SK-N-SH treated with all-trans-retinoic acid at 6 μM for 48 hours (cell line): ENCODE measurements around the gene SIGLEC10.

ENCODE experiments used
- ATAC-seq: fragments of 200-7000 bp; cut with Tn5 transposase; 3 replicates; pipeline ENCODE4 v1.9.1; 2020; ENCODE audit warnings: mild to moderate bottlenecking, moderate library complexity
- BACH2 ChIP-seq: fragments of 250-450 bp; sonication (Bioruptor Pico); IDR thresholded peaks from 2 replicates; pipeline ENCODE4 v1.9.0; 2021; ENCODE audit warnings: mild to moderate bottlenecking, borderline replicate concordance
- CSDC2 ChIP-seq: fragments of 250-450 bp; sonication (Bioruptor Pico); IDR thresholded peaks from 2 replicates; pipeline ENCODE4 v1.5.0; 2020; ENCODE audit warnings: mild to moderate bottlenecking, moderate library complexity
- ISL1 ChIP-seq: fragments of 250-450 bp; sonication (Bioruptor Pico); IDR thresholded peaks from 2 replicates; pipeline ENCODE4 v2.1.2; 2022; ENCODE audit warnings: mild to moderate bottlenecking, moderate library complexity
- OSR1 ChIP-seq: fragments of 250-450 bp; sonication (Bioruptor Pico); IDR thresholded peaks from 2 replicates; pipeline ENCODE4 v1.8.0; 2022; ENCODE audit warnings: moderate library complexity, mild to moderate bottlenecking, inconsistent platforms
- PPARA ChIP-seq: fragments of 250-450 bp; sonication (Bioruptor Pico); IDR thresholded peaks from 2 replicates; pipeline ENCODE4 v1.5.0; 2020; ENCODE audit warnings: mild to moderate bottlenecking, borderline replicate concordance
- RARB ChIP-seq: fragments of 250-450 bp; sonication (Bioruptor Pico); IDR thresholded peaks from 2 replicates; pipeline ENCODE4 v1.8.0; 2021; ENCODE audit warnings: mild to moderate bottlenecking, moderate library complexity
- SNAI2 ChIP-seq: fragments of 250-450 bp; sonication (Bioruptor Pico); IDR thresholded peaks from 2 replicates; pipeline ENCODE4 v1.5.0; 2020; ENCODE audit warnings: mild to moderate bottlenecking, moderate library complexity
- ZC3H10 ChIP-seq: fragments of 250-450 bp; sonication (Bioruptor Pico); IDR thresholded peaks from 2 replicates; pipeline ENCODE4 v1.5.1; 2021; ENCODE audit warnings: mild to moderate bottlenecking, moderate library complexity
- ZFP3 ChIP-seq: fragments of 250-450 bp; sonication (Bioruptor Pico); IDR thresholded peaks from 2 replicates; pipeline ENCODE4 v1.5.0; 2020; ENCODE audit warnings: mild to moderate bottlenecking, moderate library complexity
- ZFP30 ChIP-seq: fragments of 450-650 bp; formaldehyde crosslinking; IDR thresholded peaks from 2 replicates; pipeline ENCODE4 v1.5.0; 2022; ENCODE audit warnings: mild to moderate bottlenecking, moderate library complexity
- ZNF70 ChIP-seq: fragments of 450-650 bp; formaldehyde crosslinking; IDR thresholded peaks from 2 replicates; pipeline ENCODE4 v1.5.0; 2020; ENCODE audit warnings: mild to moderate bottlenecking, moderate library complexity
- TF ChIP-seq, protein P1 (sequence below): fragments of 250-450 bp; sonication (Bioruptor Pico); IDR thresholded peaks from 2 replicates; pipeline ENCODE4 v1.8.0; 2021; ENCODE audit warnings: low read depth, mild to moderate bottlenecking, moderate library complexity, borderline replicate concordance
- TF ChIP-seq, protein P2 (sequence below): fragments of 250-450 bp; sonication (Bioruptor Pico); IDR thresholded peaks from 2 replicates; pipeline ENCODE4 v1.8.0; 2020; ENCODE audit warnings: mild to moderate bottlenecking, moderate library complexity, borderline replicate concordance
- TF ChIP-seq, protein P3 (sequence below): fragments of 250-450 bp; sonication (Bioruptor Pico); IDR thresholded peaks from 2 replicates; pipeline ENCODE4 v1.5.0; 2020; ENCODE audit warnings: mild to moderate bottlenecking, moderate library complexity
- TF ChIP-seq, protein P4 (sequence below): fragments of 250-450 bp; sonication (Bioruptor Pico); IDR thresholded peaks from 2 replicates; pipeline ENCODE4 v1.5.1; 2020; ENCODE audit warnings: low read depth, mild to moderate bottlenecking, moderate library complexity
- TF ChIP-seq, protein P5 (sequence below): fragments of 250-450 bp; sonication (Bioruptor Pico); IDR thresholded peaks from 2 replicates; pipeline ENCODE4 v1.5.1; 2021; ENCODE audit warnings: mild to moderate bottlenecking, moderate library complexity

The SIGLEC10 gene

DNA sequence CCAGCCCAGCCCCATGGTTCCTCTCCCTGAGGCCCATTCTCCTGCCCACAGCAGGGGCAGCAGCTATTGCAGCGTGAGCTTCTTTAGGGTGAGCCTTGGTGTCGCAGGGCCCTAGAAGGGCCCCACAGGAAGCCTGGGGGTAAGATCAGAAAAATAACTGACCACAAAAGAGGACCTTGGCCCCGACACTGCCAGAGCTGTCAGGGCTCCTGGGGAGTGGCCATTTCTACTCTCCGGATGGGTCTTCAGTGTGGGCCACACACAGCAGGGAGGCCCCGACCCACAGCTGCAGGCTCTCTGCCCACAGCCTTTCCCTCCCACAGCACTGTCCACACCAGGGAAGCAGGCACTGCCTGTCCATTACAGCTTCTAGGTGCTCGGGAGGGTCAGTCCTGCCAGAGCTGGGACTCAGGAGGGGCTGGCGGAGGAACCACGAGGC is 44.3 kb upstream of the SIGLEC10 start:
- TF ChIP-seq ZFP3 = no peak
- no peak for TF ChIP-seq ZNF70 (CRISPR knock-in tag)
- TF ChIP-seq, protein P1, sequence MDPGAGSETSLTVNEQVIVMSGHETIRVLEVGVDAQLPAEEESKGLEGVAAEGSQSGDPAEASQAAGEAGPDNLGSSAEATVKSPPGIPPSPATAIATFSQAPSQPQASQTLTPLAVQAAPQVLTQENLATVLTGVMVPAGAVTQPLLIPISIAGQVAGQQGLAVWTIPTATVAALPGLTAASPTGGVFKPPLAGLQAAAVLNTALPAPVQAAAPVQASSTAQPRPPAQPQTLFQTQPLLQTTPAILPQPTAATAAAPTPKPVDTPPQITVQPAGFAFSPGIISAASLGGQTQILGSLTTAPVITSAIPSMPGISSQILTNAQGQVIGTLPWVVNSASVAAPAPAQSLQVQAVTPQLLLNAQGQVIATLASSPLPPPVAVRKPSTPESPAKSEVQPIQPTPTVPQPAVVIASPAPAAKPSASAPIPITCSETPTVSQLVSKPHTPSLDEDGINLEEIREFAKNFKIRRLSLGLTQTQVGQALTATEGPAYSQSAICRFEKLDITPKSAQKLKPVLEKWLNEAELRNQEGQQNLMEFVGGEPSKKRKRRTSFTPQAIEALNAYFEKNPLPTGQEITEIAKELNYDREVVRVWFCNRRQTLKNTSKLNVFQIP (CRISPR knock-in tag) = no peak
- no peak for TF ChIP-seq ISL1
- TF ChIP-seq, protein P2, sequence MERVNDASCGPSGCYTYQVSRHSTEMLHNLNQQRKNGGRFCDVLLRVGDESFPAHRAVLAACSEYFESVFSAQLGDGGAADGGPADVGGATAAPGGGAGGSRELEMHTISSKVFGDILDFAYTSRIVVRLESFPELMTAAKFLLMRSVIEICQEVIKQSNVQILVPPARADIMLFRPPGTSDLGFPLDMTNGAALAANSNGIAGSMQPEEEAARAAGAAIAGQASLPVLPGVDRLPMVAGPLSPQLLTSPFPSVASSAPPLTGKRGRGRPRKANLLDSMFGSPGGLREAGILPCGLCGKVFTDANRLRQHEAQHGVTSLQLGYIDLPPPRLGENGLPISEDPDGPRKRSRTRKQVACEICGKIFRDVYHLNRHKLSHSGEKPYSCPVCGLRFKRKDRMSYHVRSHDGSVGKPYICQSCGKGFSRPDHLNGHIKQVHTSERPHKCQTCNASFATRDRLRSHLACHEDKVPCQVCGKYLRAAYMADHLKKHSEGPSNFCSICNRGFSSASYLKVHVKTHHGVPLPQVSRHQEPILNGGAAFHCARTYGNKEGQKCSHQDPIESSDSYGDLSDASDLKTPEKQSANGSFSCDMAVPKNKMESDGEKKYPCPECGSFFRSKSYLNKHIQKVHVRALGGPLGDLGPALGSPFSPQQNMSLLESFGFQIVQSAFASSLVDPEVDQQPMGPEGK (CRISPR knock-in tag) = no peak
- TF ChIP-seq BACH2 (CRISPR knock-in tag) = no peak
- TF ChIP-seq CSDC2 (CRISPR knock-in tag) = no peak
- TF ChIP-seq, protein P3, sequence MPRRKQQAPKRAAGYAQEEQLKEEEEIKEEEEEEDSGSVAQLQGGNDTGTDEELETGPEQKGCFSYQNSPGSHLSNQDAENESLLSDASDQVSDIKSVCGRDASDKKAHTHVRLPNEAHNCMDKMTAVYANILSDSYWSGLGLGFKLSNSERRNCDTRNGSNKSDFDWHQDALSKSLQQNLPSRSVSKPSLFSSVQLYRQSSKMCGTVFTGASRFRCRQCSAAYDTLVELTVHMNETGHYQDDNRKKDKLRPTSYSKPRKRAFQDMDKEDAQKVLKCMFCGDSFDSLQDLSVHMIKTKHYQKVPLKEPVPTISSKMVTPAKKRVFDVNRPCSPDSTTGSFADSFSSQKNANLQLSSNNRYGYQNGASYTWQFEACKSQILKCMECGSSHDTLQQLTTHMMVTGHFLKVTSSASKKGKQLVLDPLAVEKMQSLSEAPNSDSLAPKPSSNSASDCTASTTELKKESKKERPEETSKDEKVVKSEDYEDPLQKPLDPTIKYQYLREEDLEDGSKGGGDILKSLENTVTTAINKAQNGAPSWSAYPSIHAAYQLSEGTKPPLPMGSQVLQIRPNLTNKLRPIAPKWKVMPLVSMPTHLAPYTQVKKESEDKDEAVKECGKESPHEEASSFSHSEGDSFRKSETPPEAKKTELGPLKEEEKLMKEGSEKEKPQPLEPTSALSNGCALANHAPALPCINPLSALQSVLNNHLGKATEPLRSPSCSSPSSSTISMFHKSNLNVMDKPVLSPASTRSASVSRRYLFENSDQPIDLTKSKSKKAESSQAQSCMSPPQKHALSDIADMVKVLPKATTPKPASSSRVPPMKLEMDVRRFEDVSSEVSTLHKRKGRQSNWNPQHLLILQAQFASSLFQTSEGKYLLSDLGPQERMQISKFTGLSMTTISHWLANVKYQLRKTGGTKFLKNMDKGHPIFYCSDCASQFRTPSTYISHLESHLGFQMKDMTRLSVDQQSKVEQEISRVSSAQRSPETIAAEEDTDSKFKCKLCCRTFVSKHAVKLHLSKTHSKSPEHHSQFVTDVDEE = no peak
- TF ChIP-seq, protein P4, sequence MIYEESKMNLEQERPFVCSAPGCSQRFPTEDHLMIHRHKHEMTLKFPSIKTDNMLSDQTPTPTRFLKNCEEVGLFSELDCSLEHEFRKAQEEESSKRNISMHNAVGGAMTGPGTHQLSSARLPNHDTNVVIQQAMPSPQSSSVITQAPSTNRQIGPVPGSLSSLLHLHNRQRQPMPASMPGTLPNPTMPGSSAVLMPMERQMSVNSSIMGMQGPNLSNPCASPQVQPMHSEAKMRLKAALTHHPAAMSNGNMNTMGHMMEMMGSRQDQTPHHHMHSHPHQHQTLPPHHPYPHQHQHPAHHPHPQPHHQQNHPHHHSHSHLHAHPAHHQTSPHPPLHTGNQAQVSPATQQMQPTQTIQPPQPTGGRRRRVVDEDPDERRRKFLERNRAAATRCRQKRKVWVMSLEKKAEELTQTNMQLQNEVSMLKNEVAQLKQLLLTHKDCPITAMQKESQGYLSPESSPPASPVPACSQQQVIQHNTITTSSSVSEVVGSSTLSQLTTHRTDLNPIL (CRISPR knock-in tag) = no peak
- TF ChIP-seq, all 23 proteins: peak for 0
- ATAC-seq = no peak

DNA sequence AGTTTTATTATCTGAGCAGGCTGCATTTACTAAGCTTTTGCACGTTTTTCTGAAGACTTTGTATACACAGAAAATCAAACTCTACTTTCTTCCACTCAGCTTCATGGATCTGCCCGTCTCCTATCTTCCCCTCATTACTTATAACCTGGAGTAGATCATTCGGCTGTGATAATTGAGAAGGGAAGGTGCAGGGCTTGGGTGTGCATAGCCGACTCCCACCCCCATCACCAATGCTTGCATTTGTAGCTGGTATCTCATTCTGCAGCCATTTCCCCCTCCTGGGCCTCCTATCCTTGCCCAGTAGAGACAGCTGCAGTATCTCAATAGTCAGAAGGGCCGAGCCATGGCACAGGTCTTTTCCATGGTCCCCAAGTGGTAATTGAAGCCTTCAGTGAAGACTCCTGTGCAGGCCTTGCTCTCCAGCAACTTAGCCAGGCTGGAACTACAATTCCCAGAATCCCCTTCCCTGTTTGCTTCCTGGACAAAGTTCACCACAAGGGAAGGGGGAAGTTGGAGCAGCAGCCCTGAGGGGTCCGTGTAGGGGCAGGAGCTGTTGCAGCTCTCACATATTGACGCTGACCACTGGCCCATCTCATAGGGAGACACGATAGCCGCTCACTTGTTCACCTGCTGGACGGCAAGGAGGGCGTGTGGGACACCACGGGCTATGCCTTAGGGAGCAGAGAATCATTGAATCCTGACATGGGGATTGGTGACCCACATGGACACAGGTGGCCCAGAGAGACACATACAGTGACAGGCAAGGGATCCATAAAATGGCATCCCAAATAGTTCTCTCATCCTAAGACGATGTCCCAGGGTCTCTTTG is 42.9 kb upstream of the SIGLEC10 start:
- ATAC-seq = peak; percentile 35; the same call in 2 of the 3 replicates
- no peak for TF ChIP-seq BACH2 (CRISPR knock-in tag)
- TF ChIP-seq ISL1 = no peak
- TF ChIP-seq ZFP30 = no peak
- TF ChIP-seq, protein P4 (CRISPR knock-in tag) = no peak
- no peak for TF ChIP-seq ZC3H10 (CRISPR knock-in tag)
- no peak for TF ChIP-seq OSR1 (CRISPR knock-in tag)
- TF ChIP-seq, protein P1 (CRISPR knock-in tag) = no peak
- TF ChIP-seq, protein P5, sequence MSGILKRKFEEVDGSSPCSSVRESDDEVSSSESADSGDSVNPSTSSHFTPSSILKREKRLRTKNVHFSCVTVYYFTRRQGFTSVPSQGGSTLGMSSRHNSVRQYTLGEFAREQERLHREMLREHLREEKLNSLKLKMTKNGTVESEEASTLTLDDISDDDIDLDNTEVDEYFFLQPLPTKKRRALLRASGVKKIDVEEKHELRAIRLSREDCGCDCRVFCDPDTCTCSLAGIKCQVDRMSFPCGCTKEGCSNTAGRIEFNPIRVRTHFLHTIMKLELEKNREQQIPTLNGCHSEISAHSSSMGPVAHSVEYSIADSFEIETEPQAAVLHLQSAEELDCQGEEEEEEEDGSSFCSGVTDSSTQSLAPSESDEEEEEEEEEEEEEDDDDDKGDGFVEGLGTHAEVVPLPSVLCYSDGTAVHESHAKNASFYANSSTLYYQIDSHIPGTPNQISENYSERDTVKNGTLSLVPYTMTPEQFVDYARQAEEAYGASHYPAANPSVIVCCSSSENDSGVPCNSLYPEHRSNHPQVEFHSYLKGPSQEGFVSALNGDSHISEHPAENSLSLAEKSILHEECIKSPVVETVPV (CRISPR knock-in tag) = no peak
- no peak for TF ChIP-seq RARB (CRISPR knock-in tag)
- TF ChIP-seq CSDC2 (CRISPR knock-in tag) = no peak
- TF ChIP-seq SNAI2 (CRISPR knock-in tag) = no peak
- TF ChIP-seq, protein P2 (CRISPR knock-in tag) = no peak
- no peak for TF ChIP-seq PPARA (CRISPR knock-in tag)
